CD14-positive monocyte (primary cell): Measurements from ENCODE around the gene PREP. TPM values are rescaled to one million over a fixed set of nuclear protein-coding genes. Genes with fewer than 3 reads are reported as not detected.

Experiments used
- DNase-seq, 3 donors: peaks; one replicate each; pipeline ENCODE4 v3.0.0-alpha.2; 2011 to 2022
- H2AFZ ChIP-seq: 2 replicates; pipeline ENCODE4 v1.6.0; 2012; ENCODE audit warnings: mild to moderate bottlenecking, low read depth, low read length, inconsistent platforms; ENCODE audit not compliant: insufficient read depth, poor library complexity, severe bottlenecking
- H3K27ac ChIP-seq, 2 donors: 1 replicate in 1 of 2; 2 replicates in 1 of 2; pipeline ENCODE4 v1.5.1; 2012 to 2013; ENCODE audit warnings: low read length in 2 of 2, control low read depth in 1 of 2, inconsistent platforms in 1 of 2, low read depth in 1 of 2, mild to moderate bottlenecking in 1 of 2
- H3K27me3 ChIP-seq, 2 donors: one replicate each; pipeline versions ENCODE4 v1.6.0 to v1.6.1; 2011 to 2013; ENCODE audit warnings: low read length in 2 of 2; ENCODE audit not compliant: control insufficient read depth in 2 of 2, insufficient read depth in 2 of 2
- H3K36me3 ChIP-seq, 2 donors: replicated peaks in 1 of 2; 1 replicate in 1 of 2; 2 replicates in 1 of 2; pipeline versions ENCODE4 v1.5.1 to v1.6.1; 2012 to 2013; ENCODE audit warnings: low read length in 2 of 2, control low read depth in 1 of 2, inconsistent platforms in 1 of 2, mild to moderate bottlenecking in 1 of 2; ENCODE audit not compliant: insufficient read depth in 2 of 2, control insufficient read depth in 1 of 2
- H3K4me1 ChIP-seq, 2 donors: 1 replicate in 1 of 2; 2 replicates in 1 of 2; pipeline versions ENCODE4 v1.5.1 to v1.6.1; 2012 to 2013; ENCODE audit warnings: low read length in 2 of 2, control low read depth in 1 of 2, inconsistent platforms in 1 of 2, mild to moderate bottlenecking in 1 of 2, moderate library complexity in 1 of 2; ENCODE audit not compliant: insufficient read depth in 2 of 2, control insufficient read depth in 1 of 2
- H3K4me2 ChIP-seq: replicated peaks from 2 replicates; pipeline ENCODE3; 2012; ENCODE audit warnings: low read length, moderate library complexity, mild to moderate bottlenecking; ENCODE audit not compliant: poor library complexity, severe bottlenecking; ENCODE audit errors: extremely low read depth
- H3K4me3 ChIP-seq, 3 experiments: fragments of 200-600 bp in 1 of 3; sonication (generic) in 1 of 3; replicated peaks in 1 of 3; 1 replicate in 2 of 3; 2 replicates in 1 of 3; pipeline ENCODE4 v1.5.1; 2011 to 2013; ENCODE audit warnings: low read length in 3 of 3, mild to moderate bottlenecking in 3 of 3, control low read depth in 2 of 3, low read depth in 2 of 3, inconsistent platforms in 1 of 3, moderate library complexity in 1 of 3
- H3K79me2 ChIP-seq: 2 replicates; pipeline ENCODE4 v1.6.0; 2012; ENCODE audit warnings: mild to moderate bottlenecking, control low read depth, inconsistent platforms, low read length, moderate library complexity; ENCODE audit not compliant: insufficient read depth
- H3K9ac ChIP-seq: 2 replicates; pipeline ENCODE4 v1.6.0; 2017; ENCODE audit warnings: low read length, mild to moderate bottlenecking; ENCODE audit not compliant: insufficient read depth, poor library complexity, severe bottlenecking
- H3K9me3 ChIP-seq, 2 donors: replicated peaks in 1 of 2; 1 replicate in 1 of 2; 2 replicates in 1 of 2; pipeline versions ENCODE4 v1.5.1 to v1.6.1; 2012 to 2013; ENCODE audit warnings: low read length in 2 of 2, control low read depth in 1 of 2; ENCODE audit not compliant: control insufficient read depth in 1 of 2, insufficient read depth in 1 of 2
- H4K20me1 ChIP-seq: 2 replicates; pipeline ENCODE4 v1.6.0; 2012; ENCODE audit warnings: mild to moderate bottlenecking, low read length, control low read depth, moderate library complexity; ENCODE audit not compliant: insufficient read depth
- H3K27ac Mint-ChIP-seq, 7 donors: one replicate each; pipeline ENCODE4 v1.8.0; 2020; ENCODE audit warnings: mild to moderate bottlenecking in 7 of 7, mixed read lengths in 7 of 7, moderate library complexity in 6 of 7, inconsistent platforms in 2 of 7
- H3K27me3 Mint-ChIP-seq, 3 donors: one replicate each; pipeline ENCODE4 v1.8.0; 2021 to 2022; ENCODE audit warnings: low read depth in 3 of 3, mild to moderate bottlenecking in 3 of 3, mixed read lengths in 3 of 3, moderate library complexity in 3 of 3, inconsistent platforms in 1 of 3
- H3K36me3 Mint-ChIP-seq, 2 donors: one replicate each; pipeline ENCODE4 v1.8.0; 2020; ENCODE audit warnings: mixed read lengths in 2 of 2, inconsistent platforms in 1 of 2, mild to moderate bottlenecking in 1 of 2
- H3K4me1 Mint-ChIP-seq: one replicate; pipeline ENCODE4 v1.8.0; 2020; ENCODE audit warnings: mild to moderate bottlenecking, mixed read lengths
- H3K4me3 Mint-ChIP-seq, 2 donors: one replicate each; pipeline ENCODE4 v1.8.0; 2020; ENCODE audit warnings: mild to moderate bottlenecking in 2 of 2, mixed read lengths in 2 of 2, moderate library complexity in 1 of 2
- H3K9me3 Mint-ChIP-seq, 7 donors: one replicate each; pipeline ENCODE4 v1.8.0; 2020 to 2022; ENCODE audit warnings: mixed read lengths in 7 of 7, mild to moderate bottlenecking in 6 of 7, moderate library complexity in 6 of 7, inconsistent platforms in 2 of 7
- WGBS: methylation state at CpG from one replicate; pipeline ENCODE4 v1.1.5; 2013; ENCODE audit warnings: missing lambda C conversion rate; ENCODE audit not compliant: insufficient coverage; 5-methylcytosine and 5-hydroxymethylcytosine counted together
- intact Hi-C, 2 donors: fragments of 100-400 bp; cut with micrococcal nuclease; formaldehyde crosslinking; loops; one replicate each; pipeline versions ENCODE4 v1.15.0 to v1.15.1; 2023
- polyA plus RNA-seq, 3 donors: library from polyadenylated mRNA; depleted of rRNA in 1 of 3; unstranded in 2 of 3; stranded (reverse) in 1 of 3; fragments of 300-500 nt in 2 of 3; fragments of >200 nt in 1 of 3; fragmentation: Illumina TruSeq in 2 of 3; gene quantifications; 1 replicate in 2 of 3; 2 replicates in 1 of 3; pipeline ENCODE4 v1.2.3, GENCODE V29; 2012 to 2021
- TF ChIP-seq, protein P1 (sequence below): fragments of 200-600 bp; IDR thresholded peaks from one replicate; pipeline ENCODE4 v1.8.0; 2022; ENCODE audit warnings: antibody characterized with exemption, mild to moderate bottlenecking

The PREP gene
- polyA plus RNA-seq, 3 donors, result 21.4 to 40.8 (median 30.7) TPM

DNA sequence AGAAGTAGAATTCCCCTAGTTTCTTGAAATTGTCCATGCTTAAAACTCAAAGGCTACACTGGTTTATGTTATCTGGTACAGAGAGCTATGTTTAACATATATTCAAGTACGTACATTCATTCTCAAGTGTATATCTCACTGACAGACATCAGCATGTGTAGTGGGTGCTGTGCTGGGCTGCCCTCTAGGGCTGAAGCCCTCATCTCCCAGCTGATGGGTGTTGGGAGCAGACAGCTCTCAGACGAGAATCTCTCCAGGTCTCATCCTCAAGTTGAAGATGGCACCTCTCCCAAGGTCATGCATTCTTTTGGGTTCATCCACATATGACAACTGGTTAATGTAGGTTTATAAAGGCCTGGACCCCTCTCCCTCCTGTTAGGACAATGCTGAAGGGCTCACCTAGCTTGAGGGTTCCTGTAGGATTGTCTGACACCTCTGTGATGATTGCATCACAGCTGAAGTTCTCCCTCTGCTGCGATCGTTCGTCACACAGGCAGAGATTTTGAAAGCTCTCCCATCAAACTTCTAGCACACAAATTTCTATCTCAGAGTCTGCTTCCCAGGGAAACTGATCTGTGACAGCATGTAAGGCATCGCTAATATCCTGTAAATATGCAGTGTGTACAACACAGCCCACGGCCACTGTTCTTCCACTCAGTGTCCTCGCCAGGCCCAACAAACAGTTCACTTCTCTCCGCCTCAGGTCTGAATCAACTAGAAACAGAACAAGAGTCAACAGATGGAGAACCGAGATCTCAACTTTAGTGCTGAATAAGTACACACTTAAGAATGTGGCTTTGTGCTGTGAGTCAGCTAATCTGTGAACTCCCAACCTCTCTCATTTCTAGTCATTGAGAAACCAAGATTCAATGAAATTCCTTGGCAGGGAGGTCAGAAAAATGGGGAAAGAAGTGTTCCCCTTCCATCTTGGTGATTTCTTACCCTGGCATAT is 43.2 kb downstream of the PREP start:
- Mint-ChIP-seq H3K27ac (no peak overlapping the region), H3K36me3 (peaks cover 68 to 78% of the 10 kb centered on the region in 2 donors), H3K4me3 (no peak overlapping the region), H3K4me1 (no peaks in the 10 kb centered on the region), H3K9me3 (peaks cover 0 to 12% (median 2%) of the 10 kb centered on the region in 7 donors), H3K27me3 (no peaks in the 10 kb centered on the region)
- no peaks in the 10 kb centered on the region for H3K27me3 ChIP-seq
- H3K9ac ChIP-seq, result no peak overlapping the region
- H3K36me3 ChIP-seq, result peaks cover 59 to 89% of the 10 kb centered on the region in 2 donors
- H3K9me3 ChIP-seq, result peaks cover 5% of the 10 kb centered on the region in 2 donors
- no peaks in the 10 kb centered on the region for H4K20me1 ChIP-seq
- H3K4me2 ChIP-seq, result no peak overlapping the region
- intact Hi-C loops, result no loop called here
- no peak overlapping the region for H2AFZ ChIP-seq
- DNase-seq, result no peak
- no peak overlapping the region for H3K4me3 ChIP-seq
- no peak overlapping the region for H3K27ac ChIP-seq
- TF ChIP-seq, protein P1, sequence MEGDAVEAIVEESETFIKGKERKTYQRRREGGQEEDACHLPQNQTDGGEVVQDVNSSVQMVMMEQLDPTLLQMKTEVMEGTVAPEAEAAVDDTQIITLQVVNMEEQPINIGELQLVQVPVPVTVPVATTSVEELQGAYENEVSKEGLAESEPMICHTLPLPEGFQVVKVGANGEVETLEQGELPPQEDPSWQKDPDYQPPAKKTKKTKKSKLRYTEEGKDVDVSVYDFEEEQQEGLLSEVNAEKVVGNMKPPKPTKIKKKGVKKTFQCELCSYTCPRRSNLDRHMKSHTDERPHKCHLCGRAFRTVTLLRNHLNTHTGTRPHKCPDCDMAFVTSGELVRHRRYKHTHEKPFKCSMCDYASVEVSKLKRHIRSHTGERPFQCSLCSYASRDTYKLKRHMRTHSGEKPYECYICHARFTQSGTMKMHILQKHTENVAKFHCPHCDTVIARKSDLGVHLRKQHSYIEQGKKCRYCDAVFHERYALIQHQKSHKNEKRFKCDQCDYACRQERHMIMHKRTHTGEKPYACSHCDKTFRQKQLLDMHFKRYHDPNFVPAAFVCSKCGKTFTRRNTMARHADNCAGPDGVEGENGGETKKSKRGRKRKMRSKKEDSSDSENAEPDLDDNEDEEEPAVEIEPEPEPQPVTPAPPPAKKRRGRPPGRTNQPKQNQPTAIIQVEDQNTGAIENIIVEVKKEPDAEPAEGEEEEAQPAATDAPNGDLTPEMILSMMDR, result no peak
- WGBS, result 95% methylated on average over 5 of the region's 10 CpGs
- H3K79me2 ChIP-seq, result no peaks in the 10 kb centered on the region
- no peaks in the 10 kb centered on the region for H3K4me1 ChIP-seq

- H3K36me3 Mint-ChIP-seq, result peaks cover 57 to 67% of the 10 kb centered on the region in 2 donors
Observed at GRCh38 chr6:105357165-105357564, 45.7 kb downstream of the PREP start.

More at GRCh38 chr6:105357165-105357564, 45.7 kb downstream of the PREP start:
- Histone ChIP-seq H3K4me1 (no peaks in the 10 kb centered on the region), H3K9me3 (peaks cover 5% of the 10 kb centered on the region in 2 donors), H2AFZ (no peak overlapping the region), H3K9ac (no peak overlapping the region), H3K4me2 (no peak overlapping the region), H3K4me3 (no peak overlapping the region), H3K36me3 (peaks cover 52 to 89% of the 10 kb centered on the region in 2 donors), H4K20me1 (no peaks in the 10 kb centered on the region), H3K27me3 (no peaks in the 10 kb centered on the region), H3K27ac (no peak overlapping the region), H3K79me2 (no peaks in the 10 kb centered on the region)
- Mint-ChIP-seq H3K4me1 (no peaks in the 10 kb centered on the region), H3K27me3 (no peaks in the 10 kb centered on the region), H3K4me3 (no peak overlapping the region), H3K27ac (no peak overlapping the region), H3K9me3 (peaks cover 0 to 12% (median 2%) of the 10 kb centered on the region in 7 donors)
- TF ChIP-seq, protein P1, result no peak
- 100% methylated on average over 1 of the region's 1 CpG for WGBS
- intact Hi-C loops, result no loop called here
- DNase-seq, result no peak
